IPS DF 19.7 (cell line): ENCODE results near the gene ZFP36.

Source experiments
- DNase-seq: peaks from one replicate; pipeline ENCODE4 v3.0.0-alpha.2; 2013; ENCODE audit warnings: low read depth, low spot score

The ZFP36 gene

DNA sequence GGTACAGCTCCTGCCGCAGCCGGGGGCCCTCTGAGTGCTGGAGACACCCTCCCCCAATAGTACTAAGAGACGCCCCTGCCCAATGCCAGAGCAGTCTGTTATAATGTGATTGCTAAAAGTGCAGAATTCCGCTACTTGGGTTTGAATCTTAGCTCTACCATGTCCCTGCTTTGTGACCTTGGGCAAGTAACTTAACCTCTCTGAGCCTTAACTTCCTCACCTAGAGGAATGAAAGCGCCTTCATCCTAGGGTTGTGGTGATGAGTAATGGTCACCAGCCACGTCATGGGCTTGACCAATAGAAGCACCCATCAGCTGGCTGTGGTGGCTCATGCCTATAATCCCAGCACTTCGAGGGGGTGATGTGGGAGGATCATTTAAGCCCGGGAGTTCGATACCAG is 12.4 kb downstream of the ZFP36 start:
- DNase-seq = no peak

DNA sequence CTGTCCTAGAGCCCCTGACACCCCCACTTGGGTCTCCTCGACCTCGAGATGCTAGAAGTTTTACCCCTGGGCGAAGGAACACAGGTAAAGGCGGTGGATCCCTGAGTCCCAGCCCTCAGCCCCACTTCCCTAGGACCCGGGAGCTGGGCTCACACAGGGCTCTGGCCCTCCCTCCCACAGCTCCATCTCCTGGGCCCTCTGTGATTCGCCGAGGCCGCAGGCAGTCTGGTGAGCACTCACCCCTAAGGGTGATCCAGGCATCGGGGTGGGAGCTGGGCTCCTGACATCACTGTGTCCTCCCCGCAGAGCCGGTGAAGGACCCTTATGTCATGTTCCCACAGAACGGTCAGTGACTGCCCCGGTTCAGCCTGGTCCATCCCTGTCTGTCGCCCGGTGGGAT is 14.1 kb downstream of the ZFP36 start:
- no peak for DNase-seq

- DNase-seq = no peak
Observed at GRCh38 chr19:39422020-39422419, 15.4 kb downstream of the ZFP36 start.

- DNase-seq = no peak
Observed at GRCh38 chr19:39423258-39424086, 16.8 kb downstream of the ZFP36 start.

DNA sequence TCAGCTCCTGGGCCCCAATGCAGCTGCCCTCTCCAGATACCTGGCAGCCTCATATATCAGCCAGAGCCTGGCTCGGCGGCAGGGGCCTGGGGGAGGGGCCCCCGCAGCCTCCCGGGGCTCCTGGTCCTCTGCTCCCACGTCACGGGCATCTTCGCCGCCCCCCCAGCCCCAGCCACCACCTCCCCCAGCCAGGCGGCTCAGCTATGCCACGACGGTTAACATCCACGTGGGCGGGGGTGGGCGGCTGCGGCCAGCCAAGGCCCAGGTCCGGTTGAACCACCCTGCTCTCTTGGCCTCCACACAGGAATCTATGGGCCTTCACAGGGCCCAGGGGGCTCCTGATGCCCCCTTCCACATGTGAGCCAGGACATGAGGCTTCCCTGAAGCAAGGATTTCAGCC is 18.3 kb downstream of the ZFP36 start:
- no peak for DNase-seq

DNA sequence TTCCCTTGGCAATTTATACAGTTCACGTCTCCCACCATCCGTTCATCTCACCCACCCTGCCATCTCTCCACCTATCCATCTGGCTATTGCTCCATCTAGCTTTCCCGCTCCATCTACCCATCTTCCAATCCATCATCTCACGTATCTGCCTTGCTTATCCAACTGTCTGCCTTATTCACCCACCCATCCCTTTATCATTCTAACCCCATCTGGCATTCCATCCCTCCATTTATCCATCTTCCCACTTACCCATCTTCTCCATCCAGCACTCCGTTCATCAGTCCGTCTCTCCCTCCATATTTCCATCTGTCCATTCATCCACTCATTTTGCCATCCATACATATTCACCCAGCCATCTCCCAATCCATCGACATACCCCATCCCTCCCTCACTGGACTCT is 19.1 kb downstream of the ZFP36 start:
- no peak for DNase-seq

DNA sequence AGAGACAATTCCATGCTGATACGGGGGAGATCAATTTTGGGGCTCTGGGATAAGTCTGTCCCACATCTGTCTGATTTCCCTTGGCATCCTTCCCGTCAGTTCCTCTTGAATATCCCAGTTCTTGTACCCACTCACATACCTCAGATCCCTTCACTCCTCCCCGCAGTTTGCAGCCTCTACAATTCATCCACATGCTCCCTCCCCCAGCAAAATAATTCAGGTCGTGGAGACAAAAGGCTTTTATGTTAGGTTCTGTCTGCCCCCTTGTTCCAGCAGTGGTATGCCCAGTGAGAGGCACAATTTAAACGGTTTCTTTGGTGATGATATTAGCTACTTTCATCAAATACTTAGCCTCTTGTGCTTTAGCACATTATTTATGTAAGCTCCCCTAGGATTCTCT is 19.5 kb downstream of the ZFP36 start:
- no peak for DNase-seq

- no peak for DNase-seq
Observed at GRCh38 chr19:39427707-39428106, 21.1 kb downstream of the ZFP36 start.

DNA sequence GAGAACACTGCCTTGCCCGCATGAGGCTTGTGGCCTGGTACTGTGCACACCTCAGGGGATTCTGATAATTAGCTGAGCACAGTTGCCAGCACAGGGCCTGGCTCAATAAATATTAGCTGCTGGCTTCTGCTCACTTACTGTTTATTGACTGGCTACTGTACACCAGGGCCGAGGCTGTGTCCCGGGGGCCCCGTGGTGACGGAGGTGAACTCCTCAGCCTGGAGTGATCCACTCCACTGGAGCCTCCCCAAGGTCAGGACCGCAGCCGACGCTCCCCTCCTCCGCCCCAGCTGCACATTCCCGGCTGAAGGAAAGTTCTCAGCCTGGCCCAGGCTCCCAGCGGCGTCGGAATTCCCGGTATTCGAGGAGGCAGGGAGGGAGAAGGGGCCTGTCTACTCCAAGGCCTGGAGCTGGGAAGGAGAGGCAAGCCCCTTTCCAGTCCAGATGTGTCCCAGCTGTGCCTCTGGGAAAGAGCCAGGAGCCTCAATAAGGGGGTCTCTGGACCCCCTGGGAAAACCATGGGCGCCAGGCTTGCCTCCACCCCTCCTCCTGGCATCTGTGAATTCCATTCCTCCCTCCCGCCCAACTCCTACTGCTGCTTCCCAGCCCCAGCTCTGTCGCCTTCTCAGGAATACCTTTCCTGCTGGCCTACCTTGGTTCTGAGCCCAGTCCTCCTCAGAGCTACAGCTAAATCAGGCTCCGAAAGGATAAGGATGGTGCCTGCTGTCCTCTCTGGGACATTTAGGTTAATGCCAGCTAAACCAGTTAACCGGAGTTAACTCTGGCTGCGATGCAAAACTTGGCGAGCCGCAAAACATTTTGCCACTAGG is 21.9 kb downstream of the ZFP36 start:
- DNase-seq = no peak

- no peak for DNase-seq
Observed at GRCh38 chr19:39430675-39431593, 24.3 kb downstream of the ZFP36 start.

DNA sequence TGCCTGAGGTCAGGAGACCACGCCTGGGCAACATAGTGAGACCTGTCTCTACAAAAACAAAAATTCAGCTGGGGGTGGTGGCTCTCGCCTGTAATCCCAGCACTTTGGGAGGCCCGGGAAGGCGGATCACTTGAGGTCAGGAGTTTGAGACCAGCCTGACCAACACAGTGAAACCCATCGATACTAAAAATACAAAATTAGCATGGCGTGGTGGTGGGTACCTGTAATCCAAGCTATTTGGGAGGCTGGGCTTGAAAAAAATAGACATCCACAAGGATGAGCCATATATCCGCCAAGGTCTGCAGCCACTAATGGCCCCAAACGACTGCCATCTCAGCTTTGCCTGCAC is 26.0 kb downstream of the ZFP36 start:
- no peak for DNase-seq

DNA sequence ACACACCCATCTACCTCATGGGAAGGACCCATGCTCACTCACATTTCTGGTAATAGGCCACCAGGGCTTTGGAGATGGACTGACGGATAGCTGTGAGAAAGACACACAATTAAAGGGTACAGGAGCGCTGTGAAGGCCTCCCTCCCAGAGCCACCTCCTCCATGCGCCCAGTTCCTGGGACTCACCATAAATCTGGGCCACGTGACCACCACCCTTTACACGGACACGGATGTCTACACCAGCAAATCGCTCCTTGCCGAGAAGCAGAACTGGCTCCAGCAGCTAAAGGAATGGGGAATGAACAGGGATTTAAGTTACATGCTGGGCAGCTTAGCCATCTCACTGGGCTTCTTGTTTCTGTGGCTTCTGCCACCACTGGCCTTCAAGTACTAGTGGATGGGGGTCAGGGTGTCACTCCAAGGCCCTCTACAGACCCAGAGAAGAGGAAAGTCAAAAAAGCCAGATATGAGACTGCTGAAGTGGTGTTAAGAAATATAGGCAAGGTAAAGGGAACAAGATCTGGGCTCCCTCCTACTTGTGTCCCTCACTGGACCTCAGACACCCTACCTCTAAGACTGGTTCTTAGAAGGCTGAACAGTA is 26.9 kb downstream of the ZFP36 start:
- DNase-seq = no peak

DNA sequence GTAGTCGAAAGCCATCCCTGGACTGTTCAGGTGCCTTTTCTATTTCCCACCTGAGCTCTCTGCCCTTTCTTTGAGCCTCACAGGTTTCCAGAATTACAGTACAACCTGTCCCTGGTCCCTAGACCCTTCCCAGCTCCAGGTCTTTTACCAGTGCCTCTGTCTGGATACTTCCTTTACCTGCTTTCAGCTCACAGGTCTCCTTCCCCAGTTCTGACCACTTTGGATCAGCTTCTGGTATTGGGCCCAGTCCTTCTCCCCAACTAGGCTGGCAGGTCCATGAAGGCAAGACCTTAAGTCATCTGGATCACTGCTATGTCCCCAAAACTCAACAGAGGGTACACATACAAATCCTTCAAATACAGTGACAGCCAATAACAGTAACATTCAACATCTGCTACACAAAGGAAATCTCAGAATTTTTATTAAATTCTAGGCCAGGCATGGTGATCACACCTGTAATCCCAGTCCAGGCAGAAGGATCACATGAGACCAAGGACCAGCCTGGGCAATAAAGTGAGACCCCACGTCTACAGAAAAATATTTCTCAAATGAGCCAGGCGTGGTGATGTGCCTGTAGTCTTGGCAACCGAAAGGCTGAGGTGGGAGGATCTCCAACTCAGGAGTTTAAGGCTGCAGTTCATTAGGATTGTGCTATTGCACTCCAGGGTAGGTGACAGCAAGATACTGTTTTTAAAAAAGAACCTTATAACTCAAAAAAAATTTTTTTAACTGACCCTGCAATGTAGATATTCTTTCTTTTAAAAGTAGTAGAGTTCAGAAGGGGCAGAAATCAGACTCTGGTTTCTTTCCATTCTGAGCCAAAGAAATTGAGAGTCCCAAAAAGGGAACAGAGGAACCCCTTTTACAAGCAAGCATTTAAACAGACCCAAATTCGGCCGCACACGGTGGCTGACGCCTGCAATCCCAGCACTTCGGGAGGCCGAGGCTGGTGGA is 27.8 kb downstream of the ZFP36 start:
- DNase-seq = no peak

DNA sequence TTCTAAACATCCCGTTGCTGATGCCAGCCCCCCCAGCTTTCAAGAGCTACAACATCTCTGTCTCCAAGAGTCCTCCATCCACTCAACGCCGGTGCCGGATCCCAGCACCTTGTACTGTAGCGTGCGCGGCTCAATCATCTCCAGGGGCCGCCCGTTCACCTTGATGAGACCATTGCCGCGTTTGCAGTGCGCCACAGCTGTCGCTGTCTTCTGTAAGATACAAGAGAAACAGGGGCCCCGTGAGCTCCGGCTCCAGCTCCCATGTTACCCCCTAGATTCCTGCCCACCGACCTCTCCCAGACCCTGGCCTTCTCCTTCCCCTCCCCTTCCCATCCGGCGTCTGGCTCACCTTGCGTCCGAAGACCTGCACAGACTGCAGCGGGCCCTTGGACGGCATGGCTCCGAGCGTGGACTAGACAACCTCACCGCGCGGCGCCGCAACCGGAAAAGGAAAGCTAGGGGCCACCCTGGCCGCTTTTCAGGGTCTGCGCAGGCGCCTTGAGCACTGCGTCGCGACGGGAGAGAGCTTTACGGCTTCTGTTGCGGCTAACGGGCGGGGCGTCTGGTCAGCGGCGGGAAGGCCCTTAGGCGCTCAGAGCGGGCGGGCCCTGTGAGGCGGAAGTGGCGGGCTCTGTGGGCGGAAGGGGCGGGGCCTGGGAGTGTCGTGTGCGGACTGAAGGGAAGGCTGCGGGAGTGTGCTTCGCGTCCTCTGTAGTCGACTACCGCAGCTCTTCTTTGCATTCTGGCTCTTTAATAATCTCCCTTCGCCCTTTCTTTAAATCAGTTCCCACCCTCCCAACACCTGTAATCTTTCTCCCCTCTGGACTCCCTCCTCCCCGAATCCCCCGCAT is 29.1 kb downstream of the ZFP36 start, which contains the start of gene RPS16:
Gene RPS16, minus strand, starts transcription at position 451 of the 851 bp plus-strand sequence. Its CDS starts 54 bp downstream, at position 397.
- no peak for DNase-seq

DNA sequence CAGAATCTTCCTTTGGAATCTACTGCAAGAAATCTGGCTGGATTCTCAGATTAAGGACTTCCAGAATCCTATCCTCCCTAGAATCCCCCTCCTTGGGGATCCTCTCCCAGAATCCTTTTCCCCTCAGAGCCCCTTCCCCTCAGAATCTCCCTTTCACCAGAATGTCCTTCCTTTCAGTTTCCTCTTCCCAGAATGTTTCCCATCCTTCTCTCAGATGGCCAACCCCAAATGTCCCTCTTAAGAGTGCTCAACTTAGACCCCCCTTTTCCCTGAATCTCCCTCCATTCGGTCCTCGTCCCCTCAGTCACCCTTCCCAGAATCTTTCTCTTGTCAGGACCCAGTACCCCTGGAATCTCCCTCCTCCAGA is 29.7 kb downstream of the ZFP36 start:
- DNase-seq = no peak

GRCh38 chr19:39438270-39438934 is 31.8 kb downstream of the ZFP36 start:
- no peak for DNase-seq

GRCh38 chr19:39444598-39445195 is 38.0 kb downstream of the ZFP36 start:
- DNase-seq = no peak
